Body of pancreas (tissue), 4 donors: ENCODE measurements around the gene ZSCAN2. TPM values are rescaled to one million over a fixed set of nuclear protein-coding genes. Genes with fewer than 3 reads are reported as not detected.
"Not testable (repeated sequence)": the region's sequence is repeated elsewhere in the genome, so short reads cannot be mapped to it uniquely, and the experiment has no call there.

ENCODE experiments used
- ATAC-seq: fragments of 150-250 bp; one replicate; pipeline ENCODE4 v1.9.1; 2016
- DNase-seq, 4 donors: peaks; one replicate each; pipeline ENCODE4 v3.0.0-alpha.2; 2019
- H3K27ac ChIP-seq, 4 donors: fragments of 200-600 bp; sonication (generic); 1 replicate in 3 of 4; 2 replicates in 1 of 4; pipeline versions ENCODE4 v1.5.1 to v1.6.1; 2016 to 2019; ENCODE audit warnings: mild to moderate bottlenecking in 1 of 4, mixed read lengths in 1 of 4, moderate library complexity in 1 of 4
- H3K27me3 ChIP-seq, 2 donors: fragments of 200-600 bp; sonication (generic); one replicate each; pipeline ENCODE4 v1.6.0; 2016; ENCODE audit warnings: mild to moderate bottlenecking in 1 of 2
- H3K36me3 ChIP-seq, 2 donors: fragments of 200-600 bp; sonication (generic); replicated peaks in 1 of 2; 2 replicates each; pipeline ENCODE4 v1.5.1; 2016; ENCODE audit warnings: low read depth in 2 of 2; ENCODE audit not compliant: insufficient read depth in 1 of 2
- H3K4me1 ChIP-seq: fragments of 200-600 bp; sonication (generic); one replicate; pipeline ENCODE4 v1.6.0; 2016
- H3K4me3 ChIP-seq, 2 donors: fragments of 200-600 bp; sonication (generic); 1 replicate in 1 of 2; 2 replicates in 1 of 2; pipeline ENCODE4 v1.5.1; 2016 to 2019
- H3K9me3 ChIP-seq, 3 donors: fragments of 200-600 bp; sonication (generic); 1 replicate in 2 of 3; 2 replicates in 1 of 3; pipeline ENCODE4 v1.5.1; 2016
- POLR2A ChIP-seq, 3 donors: fragments of 450-650 bp; IDR thresholded peaks; one replicate each; pipeline ENCODE4 v1.6.1; 2016; ENCODE audit warnings: antibody characterized with exemption in 3 of 3, mild to moderate bottlenecking in 2 of 3
- WGBS, 2 donors: methylation state at CpG; one replicate each; pipeline ENCODE4 v1.1.5; 2017; 5-methylcytosine and 5-hydroxymethylcytosine counted together
- intact Hi-C: fragments of 100-400 bp; cut with DNase I; formaldehyde crosslinking; loops from one replicate; pipeline ENCODE4 v1.15.1; 2023
- total RNA-seq, 2 donors: library from RNA; depleted of rRNA; stranded (reverse); fragments of >200 nt; gene quantifications; one replicate each; pipeline ENCODE4 v1.1.0, GENCODE V29; 2016
- TF ChIP-seq, protein P1 (sequence below), 7 experiments: fragments of 450-650 bp in 4 of 7; fragments of 200-600 bp in 3 of 7; sonication (generic) in 3 of 7; IDR thresholded peaks; one replicate each; pipeline ENCODE4 v1.5.1; 2016 to 2019; ENCODE audit warnings: antibody characterized with exemption in 7 of 7

The ZSCAN2 gene
- 10 to 100 TPM; 13.5 TPM for total RNA-seq

DNA sequence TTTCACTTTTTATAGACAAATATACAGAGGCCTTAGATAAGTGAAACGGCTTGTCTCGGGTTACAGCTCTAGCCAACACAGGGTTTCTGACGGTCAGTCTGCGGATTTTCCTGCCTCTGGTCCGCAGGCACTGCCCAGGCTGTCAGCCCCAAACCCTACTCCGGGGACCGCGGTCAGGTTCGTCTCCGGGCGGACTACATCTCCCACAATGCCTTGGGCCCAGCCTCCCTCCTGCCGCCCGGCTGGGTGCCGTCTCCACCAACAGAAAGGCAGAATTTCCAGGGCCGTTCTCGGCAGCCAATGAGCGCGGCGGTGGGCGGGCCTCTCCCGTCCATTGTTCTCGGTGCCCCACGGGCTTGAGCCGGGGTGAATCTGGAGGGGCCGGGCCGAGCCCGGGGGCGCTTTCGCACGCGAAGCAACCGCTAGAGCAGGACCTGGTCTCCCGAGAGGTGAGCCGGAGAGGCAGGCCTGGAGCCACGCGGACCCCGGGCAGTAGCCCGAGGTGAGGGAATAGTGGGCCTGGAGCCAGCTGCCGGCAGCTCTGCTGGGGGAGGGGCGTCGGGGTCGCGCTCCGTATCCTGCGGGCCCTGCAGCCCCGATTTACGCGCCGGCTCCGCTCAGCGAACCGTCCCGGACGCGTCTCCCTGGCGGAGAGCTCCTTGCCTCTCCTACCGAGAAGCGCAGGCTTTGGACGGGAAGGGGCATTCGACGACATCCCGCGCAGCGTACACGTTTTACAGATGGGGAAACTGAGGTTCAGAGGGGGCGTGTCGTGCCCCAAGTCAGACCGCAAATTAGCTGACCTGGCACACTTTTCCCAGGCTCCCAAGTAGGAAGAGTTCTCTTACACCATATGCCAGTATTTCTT, at the start of gene ZSCAN2:
Gene ZSCAN2, plus strand, starts transcription at position 323 of the 868 bp plus-strand sequence. CDS start 2,919 bp downstream, outside the sequence.
- no peaks in the 10 kb centered on the region for H3K27me3 ChIP-seq
- H3K4me3 ChIP-seq: peak within 1 kb of the TSS; percentile 9 to 76
- no peaks in the 10 kb centered on the region for H3K9me3 ChIP-seq
- H3K4me1 ChIP-seq: peaks cover 42% of the 10 kb centered on the region
- TF ChIP-seq, protein P1, sequence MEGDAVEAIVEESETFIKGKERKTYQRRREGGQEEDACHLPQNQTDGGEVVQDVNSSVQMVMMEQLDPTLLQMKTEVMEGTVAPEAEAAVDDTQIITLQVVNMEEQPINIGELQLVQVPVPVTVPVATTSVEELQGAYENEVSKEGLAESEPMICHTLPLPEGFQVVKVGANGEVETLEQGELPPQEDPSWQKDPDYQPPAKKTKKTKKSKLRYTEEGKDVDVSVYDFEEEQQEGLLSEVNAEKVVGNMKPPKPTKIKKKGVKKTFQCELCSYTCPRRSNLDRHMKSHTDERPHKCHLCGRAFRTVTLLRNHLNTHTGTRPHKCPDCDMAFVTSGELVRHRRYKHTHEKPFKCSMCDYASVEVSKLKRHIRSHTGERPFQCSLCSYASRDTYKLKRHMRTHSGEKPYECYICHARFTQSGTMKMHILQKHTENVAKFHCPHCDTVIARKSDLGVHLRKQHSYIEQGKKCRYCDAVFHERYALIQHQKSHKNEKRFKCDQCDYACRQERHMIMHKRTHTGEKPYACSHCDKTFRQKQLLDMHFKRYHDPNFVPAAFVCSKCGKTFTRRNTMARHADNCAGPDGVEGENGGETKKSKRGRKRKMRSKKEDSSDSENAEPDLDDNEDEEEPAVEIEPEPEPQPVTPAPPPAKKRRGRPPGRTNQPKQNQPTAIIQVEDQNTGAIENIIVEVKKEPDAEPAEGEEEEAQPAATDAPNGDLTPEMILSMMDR (IDR thresholded peaks at IDR 0.05): peak in 1 of 7 experiments; percentile 9
- TF ChIP-seq POLR2A (IDR thresholded peaks at IDR 0.05): peak; percentile 65 to 81 (median 75)
- intact Hi-C loops: no loop called here
- 0 to 1% methylated on average over 10 to 63 of the region's 68 CpGs for WGBS, 2 donors
- no peaks in the 10 kb centered on the region for H3K36me3 ChIP-seq
- DNase-seq (peak; percentile 95 to 97 (median 96)), ATAC-seq (peak; percentile 97)
- H3K27ac ChIP-seq: peak within 1 kb of the TSS; percentile 69 to 86 (median 86)

DNA sequence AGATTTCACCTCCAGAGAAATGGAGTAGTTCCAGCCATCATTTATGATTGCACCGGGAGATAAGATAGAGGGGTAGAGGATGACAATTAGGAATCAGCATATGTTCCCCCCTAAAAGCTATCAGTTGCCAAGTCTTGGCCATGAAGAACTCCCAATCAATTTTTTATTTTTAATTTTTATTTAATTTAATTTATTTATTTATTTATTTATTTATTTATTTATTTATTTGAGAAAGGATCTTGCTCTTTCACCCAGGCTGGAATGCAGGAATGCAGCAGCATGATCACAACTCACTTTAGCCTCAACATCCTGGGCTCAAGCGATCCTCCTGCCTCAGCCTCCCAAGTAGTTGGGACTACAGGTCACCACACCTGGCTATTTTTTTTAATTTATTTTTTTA, 49.2 kb upstream of the ZSCAN2 start:
- intact Hi-C loops: not testable (repeated sequence)

DNA sequence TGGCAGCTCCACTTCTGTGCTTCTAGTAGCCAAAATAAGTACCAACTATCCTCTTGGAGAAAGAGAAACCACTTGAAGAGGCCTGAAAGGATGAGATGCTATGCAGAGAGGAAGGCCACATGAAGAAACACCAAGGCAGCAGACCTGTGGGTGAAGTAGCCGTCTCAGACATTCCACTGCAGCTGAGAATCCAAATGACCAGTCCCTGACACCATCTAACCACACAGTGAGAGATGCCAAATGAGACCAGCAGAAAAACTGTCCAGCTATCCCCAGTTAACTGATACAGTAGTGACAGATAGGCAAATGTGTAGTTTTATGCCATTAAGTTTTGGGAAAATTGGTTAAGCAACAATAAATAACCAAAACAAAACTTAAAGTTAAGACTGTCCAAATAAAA, 47.9 kb upstream of the ZSCAN2 start:
- 91 to 100% methylated on average over 1 of the region's 1 CpG for WGBS, 2 donors
- DNase-seq: no peak
- Histone ChIP-seq H3K27ac (no peak overlapping the region), H3K36me3 (no peaks in the 10 kb centered on the region), H3K4me1 (peaks cover 9% of the 10 kb centered on the region), H3K27me3 (no peaks in the 10 kb centered on the region), H3K4me3 (no peak overlapping the region), H3K9me3 (no peaks in the 10 kb centered on the region)
- ATAC-seq: no peak
- intact Hi-C loops: no loop called here
- TF ChIP-seq, protein P1 (IDR thresholded peaks at IDR 0.05): no peak
- TF ChIP-seq POLR2A (IDR thresholded peaks at IDR 0.05): no peak

More for the DNA sequence above, 49.2 kb upstream of the ZSCAN2 start:
- 97 to 100% methylated on average over 2 of the region's 2 CpGs for WGBS, 2 donors
- not testable (repeated sequence) for H3K4me3 ChIP-seq, ATAC-seq, H3K27ac ChIP-seq, H3K4me1 ChIP-seq, DNase-seq, H3K36me3 ChIP-seq, H3K27me3 ChIP-seq, H3K9me3 ChIP-seq

DNA sequence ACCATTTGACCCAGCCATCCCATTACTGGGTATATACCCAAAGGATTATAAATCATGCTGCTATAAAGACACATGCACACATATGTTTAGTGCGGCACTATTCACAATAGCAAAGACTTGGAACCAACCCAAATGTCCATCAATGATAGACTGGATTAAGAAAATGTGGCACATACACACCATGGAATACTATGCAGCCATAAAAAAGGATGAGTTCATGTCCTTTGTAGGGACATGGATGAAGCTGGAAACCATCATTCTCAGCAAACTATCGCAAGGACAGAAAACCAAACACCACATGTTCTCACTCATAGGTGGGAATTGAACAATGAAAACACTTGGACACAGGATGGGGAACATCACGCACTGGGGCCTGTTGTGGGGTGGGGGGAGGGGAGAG, 44.1 kb upstream of the ZSCAN2 start:
- H3K4me3 ChIP-seq, H3K4me1 ChIP-seq, H3K27ac ChIP-seq, H3K36me3 ChIP-seq, H3K27me3 ChIP-seq, DNase-seq, ATAC-seq, intact Hi-C loops, H3K9me3 ChIP-seq: not testable (repeated sequence)
- 90 to 92% methylated on average over 2 to 3 of the region's 3 CpGs for WGBS, 2 donors

DNA sequence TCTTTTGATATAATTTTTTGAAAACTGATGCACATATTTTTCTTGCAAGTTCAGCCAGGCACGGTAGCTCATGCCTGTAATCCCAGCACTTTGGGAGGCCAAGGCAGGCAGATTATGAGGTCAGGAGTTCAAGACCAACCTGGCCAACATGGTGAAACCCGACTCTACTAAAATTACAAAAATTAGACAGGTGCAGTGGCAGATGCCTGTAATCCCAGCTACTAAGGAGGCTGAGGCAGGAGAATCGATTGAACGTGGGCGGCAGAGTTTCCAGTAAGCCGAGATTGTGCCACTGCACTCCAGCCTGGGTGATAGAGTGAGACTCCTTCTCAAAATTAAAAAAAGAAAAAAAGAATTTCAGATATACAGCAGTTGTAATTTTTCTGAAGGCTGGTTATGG, 32.8 kb upstream of the ZSCAN2 start:
- intact Hi-C loops, H3K27ac ChIP-seq, ATAC-seq, H3K36me3 ChIP-seq, H3K9me3 ChIP-seq, H3K4me3 ChIP-seq, H3K27me3 ChIP-seq, DNase-seq: not testable (repeated sequence)
- 52 to 75% methylated on average over 6 of the region's 6 CpGs for WGBS, 2 donors
- H3K4me1 ChIP-seq: peaks cover 15% of the 10 kb centered on the region

DNA sequence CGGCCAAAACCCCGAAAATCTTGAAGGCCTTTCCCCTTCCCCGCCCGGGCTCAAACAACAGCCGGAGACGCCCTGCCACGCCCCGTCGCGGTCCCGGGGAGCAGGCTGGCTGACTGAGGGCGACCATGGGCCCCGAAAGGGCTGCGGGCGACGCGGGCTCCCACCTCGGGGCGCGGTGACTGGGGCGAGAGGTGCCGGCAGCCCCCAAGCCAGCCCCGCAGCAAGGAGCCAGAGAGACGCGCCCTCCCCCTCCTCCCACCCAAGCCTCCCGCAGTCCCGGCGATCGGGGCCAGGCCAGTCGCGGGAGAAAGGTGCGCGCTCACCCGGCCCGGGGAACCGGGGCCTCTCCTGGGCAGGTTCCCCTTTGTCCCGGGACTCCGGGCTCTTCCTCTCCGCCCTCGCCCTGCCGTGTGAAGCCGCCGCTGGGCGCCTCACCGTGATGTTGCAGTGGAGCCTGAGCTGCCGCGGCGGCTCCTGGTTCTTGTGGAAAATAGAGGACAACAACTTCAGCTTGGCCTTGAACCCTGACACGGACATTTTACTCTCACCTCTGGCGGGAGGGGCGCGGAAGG, 30.6 kb upstream of the ZSCAN2 start:
- peak overlapping the region; percentile 88 to 95 (median 92) for H3K27ac ChIP-seq
- no peaks in the 10 kb centered on the region for H3K27me3 ChIP-seq
- intact Hi-C loops: no loop called here
- ATAC-seq: peak; percentile 67
- no peaks in the 10 kb centered on the region for H3K36me3 ChIP-seq
- H3K4me3 ChIP-seq: peak overlapping the region; percentile 55 to 85
- peak; percentile 52 to 63 (median 55) for DNase-seq
- TF ChIP-seq POLR2A (IDR thresholded peaks at IDR 0.05): peak in 2 of 3 donors; percentile 11 to 30
- TF ChIP-seq, protein P1 (IDR thresholded peaks at IDR 0.05): no peak
- H3K4me1 ChIP-seq: peaks cover 13% of the 10 kb centered on the region
- H3K9me3 ChIP-seq: no peaks in the 10 kb centered on the region
- 0 to 5% methylated on average over 4 to 43 of the region's 52 CpGs for WGBS, 2 donors
